HCT116 (cell line): ENCODE results near the gene AKT1. TPM values are rescaled to one million over a fixed set of nuclear protein-coding genes. Genes with fewer than 3 reads are reported as not detected.

Source experiments
- ATAC-seq: fragments of 200-7000 bp; cut with Tn5 transposase; 2 replicates; pipeline ENCODE4 v1.9.1; 2020; ENCODE audit warnings: mild to moderate bottlenecking, moderate library complexity
- BruUV-seq: library from RNA; stranded (reverse); fragments of 400-500 nt; replicated peaks from 2 replicates; lab custom pipeline; 2021; lab: Mats Ljungman, UMichigan
- CTCF ChIA-PET: fragments of 300-600 bp; sonication (Branson Sonifier 250); formaldehyde crosslinking; loops from one replicate; lab custom pipeline; 2021; ENCODE audit warnings: antibody characterized with exemption; lab: Charles Lee
- POLR2A ChIA-PET: fragments of 300-600, 350-600 bp; sonication (Branson Sonifier 250); formaldehyde crosslinking; loops from one replicate; lab custom pipeline; 2021; ENCODE audit warnings: antibody characterized with exemption; lab: Charles Lee
- RAD21 ChIA-PET, 2 experiments: fragments of 300-600 bp; sonication (Branson Sonifier 250); formaldehyde crosslinking; loops; one replicate each; lab custom pipeline; 2023; ENCODE audit warnings: low total read pairs in 2 of 2; ENCODE audit not compliant: uncharacterized antibody in 2 of 2, unreplicated experiment in 2 of 2, low non-redundant PET in 1 of 2; lab: Charles Lee
- DNase-seq: peaks from one replicate; pipeline ENCODE4 v3.0.0-alpha.2; 2010; ENCODE audit warnings: low read depth, low spot score
- H2AFZ ChIP-seq: fragments of 200-600 bp; shearing (Covaris generic), sonication (generic); 2 replicates; pipeline ENCODE4 v1.6.1; 2017; ENCODE audit warnings: low read depth, mixed run types, mixed read lengths, antibody characterized with exemption, low read length; ENCODE audit not compliant: poor library complexity, severe bottlenecking
- H3K27ac ChIP-seq: 2 replicates; pipeline ENCODE4 v1.5.1; 2012; ENCODE audit warnings: low read depth, low read length
- H3K27me3 ChIP-seq: fragments of 200-600 bp; sonication (generic); 2 replicates; pipeline ENCODE4 v1.6.1; 2016; ENCODE audit warnings: mixed run types, low read length, mixed read lengths; ENCODE audit not compliant: insufficient read depth
- H3K36me3 ChIP-seq, 2 experiments: fragments of 200-500 bp in 1 of 2; fragments of 200-600 bp in 1 of 2; sonication (Bioruptor generic) in 1 of 2; sonication (generic) in 1 of 2; 2 replicates each; pipeline versions ENCODE4 v1.5.1 to v1.6.1; 2014 to 2016; ENCODE audit warnings: low read length in 2 of 2, inconsistent platforms in 1 of 2, mixed read lengths in 1 of 2, mixed run types in 1 of 2; ENCODE audit not compliant: insufficient read depth in 2 of 2, control insufficient read depth in 1 of 2
- H3K4me1 ChIP-seq, 2 experiments: fragments of 200-600 bp in 1 of 2; sonication (generic) in 1 of 2; 2 replicates each; pipeline versions ENCODE4 v1.5.1 to v1.6.1; 2012 to 2017; ENCODE audit warnings: low read length in 2 of 2, inconsistent platforms in 1 of 2, mild to moderate bottlenecking in 1 of 2, mixed read lengths in 1 of 2, mixed run types in 1 of 2, moderate library complexity in 1 of 2; ENCODE audit not compliant: insufficient read depth in 2 of 2, control insufficient read depth in 1 of 2
- H3K4me2 ChIP-seq: fragments of 200-600 bp; sonication (generic); 2 replicates; pipeline ENCODE4 v1.6.1; 2017; ENCODE audit warnings: mixed run types, low read length, mixed read lengths
- H3K4me3 ChIP-seq, 2 experiments: fragments of 200-600 bp in 1 of 2; sonication (generic) in 1 of 2; replicated peaks in 1 of 2; 2 replicates each; pipeline ENCODE4 v1.5.1; 2011 to 2016; ENCODE audit warnings: low read length in 2 of 2, control low read depth in 1 of 2, low read depth in 1 of 2, mild to moderate bottlenecking in 1 of 2, mixed read lengths in 1 of 2, mixed run types in 1 of 2
- H3K79me2 ChIP-seq: fragments of 200-600 bp; sonication (generic); 2 replicates; pipeline ENCODE4 v1.6.1; 2017; ENCODE audit warnings: mild to moderate bottlenecking, mixed run types, low read length, moderate library complexity, mixed read lengths; ENCODE audit not compliant: insufficient read depth
- H3K9ac ChIP-seq: fragments of 200-600 bp; sonication (generic); 2 replicates; pipeline ENCODE4 v1.6.1; 2016; ENCODE audit warnings: low read length, mixed read lengths
- H3K9me2 ChIP-seq: fragments of 200-600 bp; sonication (generic), shearing (Covaris generic); 2 replicates; pipeline ENCODE4 v1.6.1; 2017; ENCODE audit warnings: mixed run types, mild to moderate bottlenecking, moderate library complexity; ENCODE audit not compliant: insufficient read depth
- H3K9me3 ChIP-seq, 2 experiments: fragments of 200-500 bp in 1 of 2; fragments of 200-600 bp in 1 of 2; sonication (Bioruptor generic) in 1 of 2; sonication (generic) in 1 of 2; 2 replicates each; pipeline ENCODE4 v1.6.1; 2014 to 2017; ENCODE audit warnings: low read length in 2 of 2, mixed read lengths in 2 of 2, inconsistent platforms in 1 of 2, low read depth in 1 of 2, mild to moderate bottlenecking in 1 of 2, mixed run types in 1 of 2, moderate library complexity in 1 of 2; ENCODE audit not compliant: control insufficient read depth in 1 of 2, insufficient read depth in 1 of 2
- H4K20me1 ChIP-seq: fragments of 200-600 bp; sonication (generic), shearing (Covaris generic); 2 replicates; pipeline ENCODE4 v1.6.1; 2017; ENCODE audit warnings: mixed run types, mild to moderate bottlenecking, moderate library complexity; ENCODE audit not compliant: insufficient read depth
- CBX3 ChIP-seq: IDR thresholded peaks from 2 replicates; pipeline ENCODE4 v1.6.1; 2012; ENCODE audit warnings: low read depth
- EGR1 ChIP-seq: IDR thresholded peaks from 2 replicates; pipeline ENCODE4 v1.6.1; 2012; ENCODE audit warnings: low read depth
- ELF1 ChIP-seq: IDR thresholded peaks from 2 replicates; pipeline ENCODE4 v1.6.1; 2012; ENCODE audit warnings: low read depth, borderline replicate concordance
- EZH2 ChIP-seq: fragments of 200-600 bp; sonication (generic); IDR thresholded peaks from 2 replicates; pipeline ENCODE4 v1.6.1; 2017; ENCODE audit warnings: antibody characterized with exemption, mixed run types
- EZH2phosphoT487 ChIP-seq: fragments of 200-600 bp; IDR thresholded peaks from 2 replicates; pipeline ENCODE4 v1.6.1; 2018; ENCODE audit warnings: antibody characterized with exemption, borderline replicate concordance
- JUND ChIP-seq: IDR thresholded peaks from 2 replicates; pipeline ENCODE4 v1.6.1; 2012
- POLR2A ChIP-seq: IDR thresholded peaks from 2 replicates; pipeline ENCODE4 v1.7.0; 2011; ENCODE audit warnings: borderline replicate concordance; ENCODE audit not compliant: insufficient read depth, insufficient read length; ENCODE audit errors: extremely low read depth
- POLR2AphosphoS5 ChIP-seq: IDR thresholded peaks from 2 replicates; pipeline ENCODE4 v1.6.1; 2011; ENCODE audit warnings: mild to moderate bottlenecking, low read depth, low read length, moderate library complexity
- SIN3A ChIP-seq: IDR thresholded peaks from 2 replicates; pipeline ENCODE4 v1.6.1; 2012; ENCODE audit warnings: low read depth
- SP1 ChIP-seq: IDR thresholded peaks from 2 replicates; pipeline ENCODE4 v1.6.1; 2012; ENCODE audit warnings: low read depth
- TCF7L2 ChIP-seq: IDR thresholded peaks from 2 replicates; pipeline ENCODE4 v1.7.0; 2011; ENCODE audit warnings: borderline replicate concordance, inconsistent platforms; ENCODE audit not compliant: insufficient read depth, insufficient read length; ENCODE audit errors: extremely low read depth
- YY1 ChIP-seq: IDR thresholded peaks from 2 replicates; pipeline ENCODE4 v1.6.1; 2011; ENCODE audit warnings: low read length, low read depth, moderate library complexity, mild to moderate bottlenecking; ENCODE audit not compliant: insufficient replicate concordance; ENCODE audit errors: extremely low read depth
- ZFX ChIP-seq: fragments of 450-650 bp; IDR thresholded peaks from 2 replicates; pipeline ENCODE4 v1.6.1; 2017
- ZNF274 ChIP-seq: fragments of 200-500 bp; sonication (Bioruptor generic); IDR thresholded peaks from 2 replicates; pipeline ENCODE4 v1.6.1; 2014; ENCODE audit warnings: mild to moderate bottlenecking, low read depth, low read length, inconsistent platforms
- intact Hi-C: fragments of 100-400 bp; cut with micrococcal nuclease; formaldehyde crosslinking; loops from 2 replicates; pipeline ENCODE4 v1.10.0; 2022
- total RNA-seq: library from RNA; stranded (reverse); gene quantifications from one replicate; pipeline ENCODE4 v1.2.1, GENCODE V29; 2021; ENCODE audit not compliant: unreplicated experiment
- TF ChIP-seq, protein P1 (sequence below): IDR thresholded peaks from 2 replicates; pipeline ENCODE4 v1.6.1; 2012
- TF ChIP-seq, protein P2 (sequence below): IDR thresholded peaks from 2 replicates; pipeline ENCODE4 v1.6.1; 2012
- TF ChIP-seq, protein P3 (sequence below): IDR thresholded peaks from 2 replicates; pipeline ENCODE4 v1.6.1; 2012; ENCODE audit warnings: low read depth

AKT1 gene
- total RNA-seq, 1 experiment from 2014 or later: 152 TPM

DNA sequence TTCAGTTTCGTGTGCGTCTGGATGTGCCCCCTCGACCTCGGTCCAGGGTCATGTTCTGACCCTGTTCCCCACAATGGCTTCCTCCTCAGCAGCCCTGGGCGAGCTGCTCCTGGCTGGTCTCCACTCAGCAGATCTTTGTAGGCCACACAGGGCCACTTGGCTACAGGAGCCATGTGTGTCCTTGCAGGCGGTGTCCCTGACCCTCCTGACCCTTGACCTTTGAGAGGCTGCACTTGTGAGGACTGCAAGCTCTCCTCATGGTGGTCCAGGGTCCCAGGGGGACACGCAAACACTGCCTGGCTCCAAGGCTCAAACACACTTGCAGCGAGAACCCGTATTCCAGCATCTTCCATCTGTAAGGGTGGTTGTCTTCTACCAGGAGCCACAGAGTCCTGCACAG lies 50.1 kb downstream of the AKT1 start:
- Histone ChIP-seq H3K4me1 (peaks cover 9 to 16% of the 10 kb centered on the region in 2 experiments), H3K9me3 (no peaks in the 10 kb centered on the region), H3K4me3 (no peak overlapping the region), H2AFZ (no peak overlapping the region), H3K9me2 (no peaks in the 10 kb centered on the region), H3K36me3 (no peaks in the 10 kb centered on the region), H3K79me2 (no peaks in the 10 kb centered on the region), H4K20me1 (no peaks in the 10 kb centered on the region), H3K9ac (no peak overlapping the region), H3K27me3 (no peaks in the 10 kb centered on the region), H3K27ac (no peak overlapping the region), H3K4me2 (no peak overlapping the region)
- intact Hi-C loops: no loop called here
- no peak for ATAC-seq
- ChIA-PET RAD21 (no interaction called here), POLR2A (no interaction called here), CTCF (no interaction called here)
- TF ChIP-seq, protein P1, sequence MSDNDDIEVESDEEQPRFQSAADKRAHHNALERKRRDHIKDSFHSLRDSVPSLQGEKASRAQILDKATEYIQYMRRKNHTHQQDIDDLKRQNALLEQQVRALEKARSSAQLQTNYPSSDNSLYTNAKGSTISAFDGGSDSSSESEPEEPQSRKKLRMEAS: no peak
- TF ChIP-seq, protein P2, sequence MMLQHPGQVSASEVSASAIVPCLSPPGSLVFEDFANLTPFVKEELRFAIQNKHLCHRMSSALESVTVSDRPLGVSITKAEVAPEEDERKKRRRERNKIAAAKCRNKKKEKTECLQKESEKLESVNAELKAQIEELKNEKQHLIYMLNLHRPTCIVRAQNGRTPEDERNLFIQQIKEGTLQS: no peak
- TF ChIP-seq JUND (no peak), CBX3 (no peak), EZH2phosphoT487 (no peak), SIN3A (no peak), ELF1 (no peak), POLR2A (no peak), ZNF274 (no peak), TCF7L2 (no peak), EGR1 (no peak), EZH2 (no peak), SP1 (no peak), POLR2AphosphoS5 (no peak), YY1 (no peak), ZFX (no peak)
- TF ChIP-seq, protein P3, sequence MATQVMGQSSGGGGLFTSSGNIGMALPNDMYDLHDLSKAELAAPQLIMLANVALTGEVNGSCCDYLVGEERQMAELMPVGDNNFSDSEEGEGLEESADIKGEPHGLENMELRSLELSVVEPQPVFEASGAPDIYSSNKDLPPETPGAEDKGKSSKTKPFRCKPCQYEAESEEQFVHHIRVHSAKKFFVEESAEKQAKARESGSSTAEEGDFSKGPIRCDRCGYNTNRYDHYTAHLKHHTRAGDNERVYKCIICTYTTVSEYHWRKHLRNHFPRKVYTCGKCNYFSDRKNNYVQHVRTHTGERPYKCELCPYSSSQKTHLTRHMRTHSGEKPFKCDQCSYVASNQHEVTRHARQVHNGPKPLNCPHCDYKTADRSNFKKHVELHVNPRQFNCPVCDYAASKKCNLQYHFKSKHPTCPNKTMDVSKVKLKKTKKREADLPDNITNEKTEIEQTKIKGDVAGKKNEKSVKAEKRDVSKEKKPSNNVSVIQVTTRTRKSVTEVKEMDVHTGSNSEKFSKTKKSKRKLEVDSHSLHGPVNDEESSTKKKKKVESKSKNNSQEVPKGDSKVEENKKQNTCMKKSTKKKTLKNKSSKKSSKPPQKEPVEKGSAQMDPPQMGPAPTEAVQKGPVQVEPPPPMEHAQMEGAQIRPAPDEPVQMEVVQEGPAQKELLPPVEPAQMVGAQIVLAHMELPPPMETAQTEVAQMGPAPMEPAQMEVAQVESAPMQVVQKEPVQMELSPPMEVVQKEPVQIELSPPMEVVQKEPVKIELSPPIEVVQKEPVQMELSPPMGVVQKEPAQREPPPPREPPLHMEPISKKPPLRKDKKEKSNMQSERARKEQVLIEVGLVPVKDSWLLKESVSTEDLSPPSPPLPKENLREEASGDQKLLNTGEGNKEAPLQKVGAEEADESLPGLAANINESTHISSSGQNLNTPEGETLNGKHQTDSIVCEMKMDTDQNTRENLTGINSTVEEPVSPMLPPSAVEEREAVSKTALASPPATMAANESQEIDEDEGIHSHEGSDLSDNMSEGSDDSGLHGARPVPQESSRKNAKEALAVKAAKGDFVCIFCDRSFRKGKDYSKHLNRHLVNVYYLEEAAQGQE: no peak
- no peak for DNase-seq
- no TSS peak for BruUV-seq
